Measurements from ENCODE around the gene AGBL4. TPM values are rescaled to one million over a fixed set of nuclear protein-coding genes. Genes with fewer than 3 reads are reported as not detected.

The AGBL4 gene
- total and polyA plus RNA-seq, 2 of the 4 experiments (the other 2 are of a cell fraction): not detected

DNA sequence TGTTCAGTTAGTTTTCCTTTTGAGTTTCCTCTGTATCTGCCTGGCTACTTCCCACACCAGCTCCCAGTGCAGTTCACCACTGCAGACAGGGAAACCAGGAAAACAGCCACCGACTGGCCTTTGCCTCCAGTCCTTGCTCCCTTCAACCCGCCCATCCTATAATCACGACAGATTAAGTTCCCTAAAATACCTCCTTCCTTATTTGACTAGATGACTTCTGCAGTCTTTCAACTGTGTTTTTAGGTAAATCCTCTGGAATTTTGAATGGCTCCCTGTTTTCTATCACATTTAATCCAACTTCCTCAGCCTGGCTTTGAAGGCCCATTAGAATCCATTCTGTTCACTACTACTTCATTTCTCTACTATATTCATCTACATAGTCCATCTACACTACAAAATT lies 1284.7 kb downstream of the AGBL4 start:
- Histone ChIP-seq H4K91ac (ENCODE audit: insufficient read depth, low read depth, low read length) (no peak overlapping the region), H3K27me3 (ENCODE audit: control insufficient read depth, insufficient read depth, low read length) (no peaks in the 10 kb centered on the region), H2BK15ac (ENCODE audit: low read depth, low read length) (no peak overlapping the region), H3K4ac (ENCODE audit: low read depth, low read length) (no peak overlapping the region), H4K5ac (ENCODE audit: low read depth, low read length) (no peak overlapping the region), H3K79me1 (ENCODE audit: low read depth in 1 of 2, low read length in 2 of 2) (no peaks in the 10 kb centered on the region), H4K20me1 (ENCODE audit: insufficient read depth, low read length) (no peaks in the 10 kb centered on the region), H3K23ac (ENCODE audit: low read depth, low read length) (no peak overlapping the region), H3K4me3 (ENCODE audit: insufficient read depth, low read depth, low read length) (no peak overlapping the region), H3K9me3 (ENCODE audit: control insufficient read depth, insufficient read depth, low read length) (no peaks in the 10 kb centered on the region), H3K36me3 (ENCODE audit: control insufficient read depth, insufficient read depth, low read length) (peaks cover 4% of the 10 kb centered on the region; the same call in 1 of the 2 replicates), H3K56ac (ENCODE audit: extremely low read depth, insufficient read depth, low read length) (no peak overlapping the region), H3K9ac (ENCODE audit: low read depth, low read length) (no peak overlapping the region), H2AK9ac (replicated peaks; ENCODE audit: low read depth, low read length, poor library complexity) (no peak overlapping the region), H3K4me1 (ENCODE audit: control insufficient read depth, insufficient read depth, low read length) (no peaks in the 10 kb centered on the region), H2AFZ (replicated peaks; ENCODE audit: low read length, poor library complexity) (no peak overlapping the region), H2BK5ac (ENCODE audit: low read depth, low read length, poor library complexity, severe bottlenecking) (no peak overlapping the region), H3K18ac (ENCODE audit: low read depth, low read length) (no peak overlapping the region), H3K27ac (ENCODE audit: insufficient read depth, low read length) (no peak overlapping the region), H4K8ac (ENCODE audit: low read depth in 2 of 2, low read length in 2 of 2) (no peak overlapping the region), H2AK5ac (ENCODE audit: low read depth, low read length) (no peak overlapping the region), H3K4me2 (ENCODE audit: low read depth, low read length) (no peak overlapping the region), H2BK20ac (ENCODE audit: low read depth, low read length) (no peak overlapping the region), H3K14ac (replicated peaks; ENCODE audit: low read depth, low read length) (no peak overlapping the region), H3K9me1 (ENCODE audit: insufficient read depth, low read length) (no peaks in the 10 kb centered on the region), H2BK120ac (ENCODE audit: low read depth, low read length) (no peak overlapping the region)
- intact Hi-C loops (cut with micrococcal nuclease): no loop called here
- TF ChIP-seq MAZ (IDR thresholded peaks at IDR 0.05; ENCODE audit: borderline replicate concordance, low read depth, low read length): no peak
- TF ChIP-seq, protein P1, sequence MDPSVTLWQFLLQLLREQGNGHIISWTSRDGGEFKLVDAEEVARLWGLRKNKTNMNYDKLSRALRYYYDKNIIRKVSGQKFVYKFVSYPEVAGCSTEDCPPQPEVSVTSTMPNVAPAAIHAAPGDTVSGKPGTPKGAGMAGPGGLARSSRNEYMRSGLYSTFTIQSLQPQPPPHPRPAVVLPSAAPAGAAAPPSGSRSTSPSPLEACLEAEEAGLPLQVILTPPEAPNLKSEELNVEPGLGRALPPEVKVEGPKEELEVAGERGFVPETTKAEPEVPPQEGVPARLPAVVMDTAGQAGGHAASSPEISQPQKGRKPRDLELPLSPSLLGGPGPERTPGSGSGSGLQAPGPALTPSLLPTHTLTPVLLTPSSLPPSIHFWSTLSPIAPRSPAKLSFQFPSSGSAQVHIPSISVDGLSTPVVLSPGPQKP (IDR thresholded peaks at IDR 0.05; ENCODE audit: borderline replicate concordance, low read depth, low read length): no peak
- TF ChIP-seq FOS (IDR thresholded peaks at IDR 0.05; ENCODE audit: low read depth, low read length): no peak
- no peak for TF ChIP-seq RCOR1 (IDR thresholded peaks at IDR 0.05; ENCODE audit: insufficient replicate concordance, low read length)
- no peak for TF ChIP-seq BHLHE40 (IDR thresholded peaks at IDR 0.05; ENCODE audit: low read depth, low read length)
- TF ChIP-seq NFE2L2 (IDR thresholded peaks at IDR 0.05; ENCODE audit: low read depth, low read length): no peak
- no peak for TF ChIP-seq MXI1 (IDR thresholded peaks at IDR 0.05; ENCODE audit: borderline replicate concordance, low read depth, low read length)
- TF ChIP-seq, protein P2, sequence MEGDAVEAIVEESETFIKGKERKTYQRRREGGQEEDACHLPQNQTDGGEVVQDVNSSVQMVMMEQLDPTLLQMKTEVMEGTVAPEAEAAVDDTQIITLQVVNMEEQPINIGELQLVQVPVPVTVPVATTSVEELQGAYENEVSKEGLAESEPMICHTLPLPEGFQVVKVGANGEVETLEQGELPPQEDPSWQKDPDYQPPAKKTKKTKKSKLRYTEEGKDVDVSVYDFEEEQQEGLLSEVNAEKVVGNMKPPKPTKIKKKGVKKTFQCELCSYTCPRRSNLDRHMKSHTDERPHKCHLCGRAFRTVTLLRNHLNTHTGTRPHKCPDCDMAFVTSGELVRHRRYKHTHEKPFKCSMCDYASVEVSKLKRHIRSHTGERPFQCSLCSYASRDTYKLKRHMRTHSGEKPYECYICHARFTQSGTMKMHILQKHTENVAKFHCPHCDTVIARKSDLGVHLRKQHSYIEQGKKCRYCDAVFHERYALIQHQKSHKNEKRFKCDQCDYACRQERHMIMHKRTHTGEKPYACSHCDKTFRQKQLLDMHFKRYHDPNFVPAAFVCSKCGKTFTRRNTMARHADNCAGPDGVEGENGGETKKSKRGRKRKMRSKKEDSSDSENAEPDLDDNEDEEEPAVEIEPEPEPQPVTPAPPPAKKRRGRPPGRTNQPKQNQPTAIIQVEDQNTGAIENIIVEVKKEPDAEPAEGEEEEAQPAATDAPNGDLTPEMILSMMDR (conservative IDR thresholded peaks at IDR 0.05; ENCODE audit: low read depth, low read length): no peak
- no peak for TF ChIP-seq CHD1 (IDR thresholded peaks at IDR 0.05; ENCODE audit: low read depth, low read length)
- TF ChIP-seq, protein P3, sequence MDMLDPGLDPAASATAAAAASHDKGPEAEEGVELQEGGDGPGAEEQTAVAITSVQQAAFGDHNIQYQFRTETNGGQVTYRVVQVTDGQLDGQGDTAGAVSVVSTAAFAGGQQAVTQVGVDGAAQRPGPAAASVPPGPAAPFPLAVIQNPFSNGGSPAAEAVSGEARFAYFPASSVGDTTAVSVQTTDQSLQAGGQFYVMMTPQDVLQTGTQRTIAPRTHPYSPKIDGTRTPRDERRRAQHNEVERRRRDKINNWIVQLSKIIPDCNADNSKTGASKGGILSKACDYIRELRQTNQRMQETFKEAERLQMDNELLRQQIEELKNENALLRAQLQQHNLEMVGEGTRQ (IDR thresholded peaks at IDR 0.05; ENCODE audit: low read depth, low read length): no peak
- TF ChIP-seq RAD21 (IDR thresholded peaks at IDR 0.05; ENCODE audit: low read length): no peak
- no peak for TF ChIP-seq POLR2A (IDR thresholded peaks at IDR 0.05; ENCODE audit: low read depth, low read length)
- no peak for TF ChIP-seq RFX5 (IDR thresholded peaks at IDR 0.05; ENCODE audit: low read depth, low read length)
- TF ChIP-seq CEBPB (IDR thresholded peaks at IDR 0.05; ENCODE audit: low read depth, low read length): no peak
- no peak for TF ChIP-seq SMC3 (IDR thresholded peaks at IDR 0.05; ENCODE audit: low read depth, low read length)
- dilution Hi-C loops (cut with HindIII; ENCODE audit: low sequenced_read_pairs, unreplicated experiment): no loop called here
- in situ Hi-C loops (cut with MboI; ENCODE audit: low sequenced_read_pairs): no loop called here
- BruUV-seq (replicated peaks): no TSS peak
- 0% methylated on average over 1 of the region's 3 CpGs; no CpG with 5 or more reads in 1 of the 2 experiments for WGBS, 2 experiments (ENCODE audit: extremely low coverage in 2 of 2, insufficient read length in 1 of 2)
- CTCF ChIA-PET: no interaction called here
- DNase-seq (no peak), ATAC-seq (ENCODE audit: low read depth) (no peak)
- POLR2A ChIA-PET (ENCODE audit: unreplicated experiment): no interaction called here
